Right lobe of liver (tissue), 4 donors: ENCODE measurements around the gene MBD3.

Experiments
- CTCF ChIP-seq, 4 donors: fragments of 200-600 bp in 3 of 4; fragments of 450-650 bp in 1 of 4; IDR thresholded peaks; one replicate each; pipeline versions ENCODE4 v1.5.1 to v1.8.0; 2016 to 2022; ENCODE audit warnings: antibody characterized with exemption in 4 of 4, mild to moderate bottlenecking in 2 of 4
- POLR2A ChIP-seq: fragments of 450-650 bp; IDR thresholded peaks from one replicate; pipeline ENCODE4 v1.6.1; 2017; ENCODE audit warnings: antibody characterized with exemption, mild to moderate bottlenecking
- donor health status: DM: no; HTN: no; CAD: no.
- donor health status: DM: no; HTN: no; CAD: no.
- donor health status: DM: no; HTN: yes; CAD: no.

- TF ChIP-seq CTCF (IDR thresholded peaks at IDR 0.05), result no peak
- no peak for TF ChIP-seq POLR2A
Measured at GRCh38 chr19:1626417-1627010, 33.8 kb upstream of the MBD3 start.
